ENCODE measurements around the gene RAB12.
"Not testable (repeated sequence)": the region's sequence is repeated elsewhere in the genome, so short reads cannot be mapped to it uniquely, and the experiment has no call there.

RAB12 gene

GRCh38 chr18:8643326-8643878 is 34.2 kb downstream of the RAB12 start:
- no peak for DNase-seq (ENCODE audit: low read depth, low spot score)

- not testable (repeated sequence) for DNase-seq (ENCODE audit: low read depth, low spot score)
Measured at GRCh38 chr18:8647359-8647758, 38.1 kb downstream of the RAB12 start.

GRCh38 chr18:8651478-8652261 is 42.4 kb downstream of the RAB12 start:
- DNase-seq (ENCODE audit: low read depth, low spot score): not testable (repeated sequence)

GRCh38 chr18:8654503-8655451 is 45.5 kb downstream of the RAB12 start:
- DNase-seq (ENCODE audit: low read depth, low spot score): peak; percentile 26

GRCh38 chr18:8656232-8656631 is 47.0 kb downstream of the RAB12 start:
- no peak for DNase-seq (ENCODE audit: low read depth, low spot score)

GRCh38 chr18:8657050-8657820 is 48.0 kb downstream of the RAB12 start:
- no peak for DNase-seq (ENCODE audit: low read depth, low spot score)

GRCh38 chr18:8657873-8658470 is 48.7 kb downstream of the RAB12 start:
- peak; percentile 49 for DNase-seq (ENCODE audit: low read depth, low spot score)

GRCh38 chr18:8658858-8659485 is 49.7 kb downstream of the RAB12 start:
- DNase-seq (ENCODE audit: low read depth, low spot score): no peak

GRCh38 chr18:8659609-8660242 is 50.5 kb downstream of the RAB12 start:
- no peak for DNase-seq (ENCODE audit: low read depth, low spot score)

- DNase-seq (ENCODE audit: low read depth, low spot score): no peak
Measured at GRCh38 chr18:8660316-8660715, 51.1 kb downstream of the RAB12 start.

GRCh38 chr18:8661754-8662559 is 52.7 kb downstream of the RAB12 start:
- peak; percentile 91 for DNase-seq (ENCODE audit: low read depth, low spot score)

GRCh38 chr18:8662560-8663255 is 53.5 kb downstream of the RAB12 start:
- no peak for DNase-seq (ENCODE audit: low read depth, low spot score)

GRCh38 chr18:8667846-8668245 is 58.6 kb downstream of the RAB12 start:
- DNase-seq (ENCODE audit: low read depth, low spot score): no peak

GRCh38 chr18:8668381-8668780 is 59.1 kb downstream of the RAB12 start:
- no peak for DNase-seq (ENCODE audit: low read depth, low spot score)

GRCh38 chr18:8669571-8669970 is 60.3 kb downstream of the RAB12 start:
- DNase-seq (ENCODE audit: low read depth, low spot score): no peak

GRCh38 chr18:8673256-8674209 is 64.3 kb downstream of the RAB12 start:
- DNase-seq (ENCODE audit: low read depth, low spot score): no peak

GRCh38 chr18:8675057-8675456 is 65.8 kb downstream of the RAB12 start:
- no peak for DNase-seq (ENCODE audit: low read depth, low spot score)
